Inferior parietal cortex (tissue), 1 donor: ENCODE data around the gene AFDN.
"Not testable (repeated sequence)": the region's sequence is repeated elsewhere in the genome, so short reads cannot be mapped to it uniquely, and the experiment has no call there.

ENCODE experiments used
- DNase-seq: peaks from one replicate; pipeline ENCODE4 v3.0.0-alpha.2; 2016; ENCODE audit errors: extremely low spot score

The AFDN gene

GRCh38 chr6:167997642-167998041 is 170.9 kb downstream of the AFDN start, which contains the start of gene KIF25:
KIF25 (plus strand) TSS chr6:167997671; CDS start chr6:168029586, 31,915 bp downstream.
- no peak for DNase-seq

DNA sequence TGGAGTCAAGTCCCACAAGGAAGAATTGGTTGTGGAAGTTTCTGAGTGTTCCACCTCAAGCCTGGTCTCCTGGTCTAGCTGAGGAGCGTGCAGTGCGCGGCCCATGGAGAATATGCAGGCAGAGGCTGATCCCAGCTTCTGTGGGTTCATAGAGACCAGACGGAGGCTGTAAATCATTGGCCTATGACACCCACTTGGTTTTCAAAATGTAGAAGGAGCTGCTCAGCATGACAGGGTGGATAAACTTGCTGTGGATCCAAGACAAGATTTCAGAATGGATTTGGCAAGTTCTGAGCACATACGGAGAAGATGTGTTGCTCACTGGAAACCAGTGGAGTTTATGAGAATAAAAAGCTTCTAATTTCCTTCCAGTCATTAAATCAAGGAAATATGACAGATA is 171.5 kb downstream of the AFDN start:
- DNase-seq = no peak

DNA sequence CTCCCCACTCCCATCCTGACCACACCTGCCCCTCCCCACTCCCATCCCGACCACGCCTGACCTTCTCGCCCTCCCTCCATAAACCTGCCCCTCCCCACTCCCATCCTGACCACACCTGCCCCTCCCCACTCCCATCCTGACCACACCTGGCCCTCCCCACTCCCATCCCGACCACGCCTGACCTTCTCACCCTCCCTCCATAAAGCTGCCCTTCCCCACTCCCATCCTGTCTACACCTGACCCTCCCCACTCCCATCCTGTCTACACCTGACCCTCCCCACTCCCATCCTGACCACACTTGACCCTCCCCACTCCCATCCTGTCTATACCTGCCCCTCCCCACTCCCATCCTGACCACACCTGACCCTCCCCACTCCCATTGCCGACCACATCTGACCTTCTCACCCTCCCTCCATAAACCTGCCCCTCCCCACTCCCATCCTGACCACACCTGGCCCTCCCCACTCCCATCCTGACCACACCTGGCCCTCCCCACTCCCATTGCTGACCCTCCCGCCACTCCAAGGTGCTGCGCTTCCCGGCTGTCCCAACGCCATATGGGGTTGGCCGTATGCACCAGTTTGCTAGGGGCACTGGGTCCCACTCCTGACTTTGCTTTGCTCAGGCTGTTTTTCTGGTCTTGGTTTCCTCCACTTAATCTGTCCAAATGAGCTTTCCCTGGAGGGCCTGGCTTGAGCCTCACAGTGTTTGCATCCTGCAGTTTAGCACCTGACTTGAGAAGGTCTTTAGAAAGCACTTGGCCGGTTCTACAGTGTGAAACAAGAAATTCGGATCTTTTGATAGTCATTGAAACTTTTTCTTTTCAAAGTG is 173.7 kb downstream of the AFDN start:
- no peak for DNase-seq

GRCh38 chr6:168001029-168001332 is 174.3 kb downstream of the AFDN start:
- no peak for DNase-seq

GRCh38 chr6:168001514-168001913 is 174.8 kb downstream of the AFDN start:
- DNase-seq = not testable (repeated sequence)

GRCh38 chr6:168002804-168003203 is 176.1 kb downstream of the AFDN start:
- no peak for DNase-seq

DNA sequence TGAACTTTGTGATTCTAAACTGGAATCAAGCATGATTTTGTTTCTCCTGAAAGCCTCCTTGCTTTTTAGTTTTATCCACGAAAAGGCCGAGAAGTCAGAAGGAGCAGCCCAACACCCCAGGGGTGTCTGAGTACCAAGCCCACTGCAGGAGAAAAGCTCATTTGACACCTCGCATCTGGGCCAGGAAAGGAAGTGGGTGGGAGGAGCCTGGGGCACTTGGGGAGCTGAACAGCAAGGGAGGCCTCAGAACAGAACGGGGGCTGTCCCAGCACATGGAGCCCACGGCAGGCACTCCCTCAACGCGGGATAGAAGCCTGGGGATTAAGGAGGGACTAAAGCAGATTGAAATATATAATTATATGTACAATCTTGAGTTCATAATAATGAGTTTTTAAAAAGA is 177.3 kb downstream of the AFDN start:
- no peak for DNase-seq

- DNase-seq = no peak
These were observed 178.2 kb downstream of the AFDN start for GRCh38 chr6:168004945-168005344.

GRCh38 chr6:168005796-168006195 is 179.1 kb downstream of the AFDN start:
- no peak for DNase-seq

- DNase-seq = no peak
These were observed 181.1 kb downstream of the AFDN start for GRCh38 chr6:168007592-168008338.

DNA sequence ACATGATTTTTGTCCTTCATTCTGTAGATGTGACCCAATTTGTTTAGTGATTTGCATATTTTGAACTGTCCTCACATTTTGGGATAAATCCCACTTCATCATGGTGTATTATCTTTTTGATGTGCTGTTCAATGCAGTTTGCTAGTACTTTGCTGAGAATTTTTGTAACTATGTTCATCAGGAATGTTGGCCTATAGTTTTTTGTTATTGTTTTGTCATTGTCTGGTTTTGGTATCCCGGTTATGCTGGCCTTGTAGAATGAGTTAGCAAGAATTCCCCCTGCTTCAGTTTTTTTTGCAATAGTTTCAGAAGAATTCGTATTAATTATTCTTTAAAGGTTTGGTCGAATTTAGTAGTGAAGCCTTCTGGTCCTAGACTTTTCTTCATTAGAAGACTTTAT is 182.6 kb downstream of the AFDN start:
- no peak for DNase-seq

DNA sequence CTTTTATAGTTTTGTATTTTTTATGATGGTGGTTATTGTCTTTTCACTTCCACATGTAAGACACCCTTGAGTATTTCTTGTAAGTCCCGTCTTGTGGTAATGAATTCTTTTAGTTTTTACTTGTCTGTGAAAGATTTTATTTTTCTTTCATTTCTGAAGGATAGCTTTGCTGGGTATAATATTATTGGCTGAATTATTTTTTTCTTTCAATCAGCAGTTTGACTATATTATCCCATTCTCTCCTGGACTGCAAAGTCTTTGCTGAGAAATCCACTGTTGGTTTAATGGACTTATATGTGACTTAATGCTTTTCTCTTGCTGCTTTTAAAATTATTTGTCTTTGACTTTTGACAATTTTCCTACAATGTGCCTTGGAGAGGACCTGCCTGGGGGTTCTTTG is 184.6 kb downstream of the AFDN start:
- DNase-seq = no peak

GRCh38 chr6:168012431-168013249 is 185.9 kb downstream of the AFDN start:
- DNase-seq = no peak

- no peak for DNase-seq
These were observed 186.7 kb downstream of the AFDN start for GRCh38 chr6:168013250-168013915.

- no peak for DNase-seq
These were observed 187.7 kb downstream of the AFDN start for GRCh38 chr6:168014428-168014827.

GRCh38 chr6:168015009-168015408 is 188.3 kb downstream of the AFDN start:
- DNase-seq = no peak

- DNase-seq = no peak
These were observed 188.9 kb downstream of the AFDN start for GRCh38 chr6:168015482-168016175.

DNA sequence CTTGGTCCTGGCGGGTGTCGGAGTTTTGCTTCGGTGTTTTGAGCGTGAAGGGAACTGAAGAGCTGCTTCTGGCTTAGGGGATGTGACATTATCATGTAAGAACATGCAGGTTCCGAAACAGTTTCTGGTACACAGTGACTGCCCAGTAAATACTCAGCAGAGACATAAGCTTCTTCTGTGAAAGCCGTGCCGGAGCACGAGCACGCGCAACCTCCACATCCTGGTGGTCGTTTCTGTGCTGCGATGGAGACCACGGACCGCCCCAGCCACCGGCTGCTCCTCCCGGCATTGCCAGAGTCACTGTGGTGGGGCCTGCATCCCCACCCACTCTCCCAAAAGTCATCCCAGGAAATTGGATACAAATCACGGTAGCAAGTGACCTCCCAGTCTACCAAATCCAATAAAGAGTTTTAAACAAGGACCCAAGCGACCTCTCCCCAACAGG is 189.5 kb downstream of the AFDN start:
- DNase-seq = no peak

DNA sequence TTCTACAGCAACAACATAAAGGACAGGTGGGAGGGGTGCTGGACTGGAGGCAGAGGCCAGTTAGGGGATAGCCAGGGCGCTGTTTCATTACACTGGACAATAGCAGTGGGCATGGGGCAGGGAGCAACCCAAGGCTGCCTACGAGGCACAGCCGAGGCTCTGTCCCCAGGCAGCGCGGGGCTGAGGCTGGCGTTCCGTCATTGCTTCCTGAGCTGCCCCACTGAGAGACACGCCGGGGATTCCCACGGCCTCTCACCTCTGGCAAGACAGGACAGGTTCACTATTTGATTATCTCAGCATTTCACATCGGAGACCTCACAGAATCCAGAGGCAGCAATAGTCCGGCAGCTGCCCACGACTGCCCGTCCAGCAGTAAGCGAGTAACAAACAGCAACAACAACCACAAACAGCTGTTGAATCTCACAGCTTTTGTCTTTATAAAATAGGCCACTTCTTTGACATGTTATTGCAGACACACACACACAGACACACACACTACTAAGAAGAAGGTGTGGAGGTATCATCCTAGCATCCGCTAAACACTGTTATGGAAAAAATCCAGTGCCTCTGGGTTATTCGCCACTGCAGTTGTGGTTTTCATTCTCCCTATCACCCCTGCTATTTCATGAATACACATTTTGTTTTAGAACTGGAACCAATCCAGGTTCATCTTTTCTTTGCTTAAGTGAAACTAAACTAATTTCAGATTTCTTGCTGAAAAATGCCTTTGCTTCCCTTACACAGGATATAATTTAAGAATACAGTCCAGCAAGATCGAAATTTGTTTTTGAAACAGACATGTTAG is 190.2 kb downstream of the AFDN start:
- DNase-seq = no peak

- no peak for DNase-seq
These were observed 190.9 kb downstream of the AFDN start for GRCh38 chr6:168017629-168018028.
